Vagina (tissue), 2 donors: ENCODE measurements around the gene BUD31.

Source experiments
- POLR2A ChIP-seq, 2 donors: fragments of 450-650 bp; IDR thresholded peaks; one replicate each; pipeline ENCODE4 v1.6.1; 2017; ENCODE audit warnings: antibody characterized with exemption in 2 of 2, mild to moderate bottlenecking in 2 of 2, moderate library complexity in 2 of 2
- POLR2AphosphoS5 ChIP-seq, 2 donors: sonication (generic); formaldehyde crosslinking; IDR thresholded peaks; one replicate each; pipeline ENCODE4 v1.9.0; 2017; ENCODE audit warnings: antibody characterized with exemption in 2 of 2, mild to moderate bottlenecking in 2 of 2, low read depth in 1 of 2; ENCODE audit not compliant: insufficient read depth in 1 of 2
- TF ChIP-seq, protein P1 (sequence below), 3 experiments: fragments of 450-650 bp in 2 of 3; fragments of 200-600 bp in 1 of 3; sonication (generic) in 1 of 3; IDR thresholded peaks; one replicate each; pipeline ENCODE4 v1.5.1; 2017 to 2019; ENCODE audit warnings: antibody characterized with exemption in 3 of 3, mild to moderate bottlenecking in 2 of 3, moderate library complexity in 2 of 3

DNA sequence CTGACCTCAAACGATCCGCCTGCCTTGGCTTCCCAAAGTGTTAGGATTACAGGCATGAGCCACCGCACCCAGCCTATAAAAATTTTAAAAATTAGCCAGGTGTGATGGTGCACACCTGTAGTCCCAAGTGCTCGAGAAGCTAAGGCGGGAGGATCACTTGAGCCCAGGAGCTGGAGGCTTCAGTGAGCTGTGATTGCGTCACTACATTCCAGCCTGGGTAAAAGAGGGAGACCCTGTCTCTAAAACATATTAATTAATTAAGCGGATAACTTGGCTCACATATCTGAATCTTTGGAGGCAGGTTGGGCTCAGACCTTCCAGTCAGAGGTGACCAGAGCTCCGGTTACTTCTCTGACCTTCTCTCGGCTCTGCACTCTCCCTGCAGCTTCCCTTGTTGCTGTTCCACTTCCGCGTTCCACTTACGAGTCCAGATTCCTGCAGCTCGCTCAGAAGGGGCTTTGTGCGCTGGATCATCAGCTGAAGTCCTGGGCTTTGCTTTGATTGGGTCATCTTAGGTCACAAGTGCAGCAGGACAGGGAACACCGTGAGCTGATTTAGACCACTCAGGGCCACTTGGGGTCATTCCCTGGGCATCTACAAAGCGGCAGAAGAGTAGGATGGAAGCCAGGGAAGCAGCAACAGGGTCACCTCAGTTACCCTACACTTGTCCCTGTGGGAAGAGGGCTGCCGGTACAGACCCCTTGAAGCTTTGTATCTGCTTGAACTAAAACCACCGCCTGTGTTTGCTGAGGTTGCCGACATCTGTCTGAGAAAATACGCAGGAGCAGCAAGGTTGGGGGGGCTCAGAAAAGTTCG lies 36.3 kb upstream of the BUD31 start:
- TF ChIP-seq, protein P1, sequence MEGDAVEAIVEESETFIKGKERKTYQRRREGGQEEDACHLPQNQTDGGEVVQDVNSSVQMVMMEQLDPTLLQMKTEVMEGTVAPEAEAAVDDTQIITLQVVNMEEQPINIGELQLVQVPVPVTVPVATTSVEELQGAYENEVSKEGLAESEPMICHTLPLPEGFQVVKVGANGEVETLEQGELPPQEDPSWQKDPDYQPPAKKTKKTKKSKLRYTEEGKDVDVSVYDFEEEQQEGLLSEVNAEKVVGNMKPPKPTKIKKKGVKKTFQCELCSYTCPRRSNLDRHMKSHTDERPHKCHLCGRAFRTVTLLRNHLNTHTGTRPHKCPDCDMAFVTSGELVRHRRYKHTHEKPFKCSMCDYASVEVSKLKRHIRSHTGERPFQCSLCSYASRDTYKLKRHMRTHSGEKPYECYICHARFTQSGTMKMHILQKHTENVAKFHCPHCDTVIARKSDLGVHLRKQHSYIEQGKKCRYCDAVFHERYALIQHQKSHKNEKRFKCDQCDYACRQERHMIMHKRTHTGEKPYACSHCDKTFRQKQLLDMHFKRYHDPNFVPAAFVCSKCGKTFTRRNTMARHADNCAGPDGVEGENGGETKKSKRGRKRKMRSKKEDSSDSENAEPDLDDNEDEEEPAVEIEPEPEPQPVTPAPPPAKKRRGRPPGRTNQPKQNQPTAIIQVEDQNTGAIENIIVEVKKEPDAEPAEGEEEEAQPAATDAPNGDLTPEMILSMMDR (IDR thresholded peaks at IDR 0.05) = no peak
- TF ChIP-seq POLR2AphosphoS5 (IDR thresholded peaks at IDR 0.05; ENCODE audit: insufficient read depth in 1 of 2, low read depth in 1 of 2) (no peak), POLR2A (IDR thresholded peaks at IDR 0.05) (no peak)
